Gastrocnemius medialis (tissue), 4 donors: ENCODE measurements around the gene SLC25A36. TPM values are rescaled to one million over a fixed set of nuclear protein-coding genes. Genes with fewer than 3 reads are reported as not detected.

Experiments
- ATAC-seq, 2 donors: fragments of 150-250 bp; one replicate each; pipeline ENCODE4 v1.9.1; 2016
- DNase-seq, 2 donors: peaks; one replicate each; pipeline ENCODE4 v3.0.0-alpha.2; 2019
- H3K27ac ChIP-seq, 4 donors: fragments of 200-600 bp; sonication (generic); 1 replicate in 1 of 4; 2 replicates in 3 of 4; pipeline ENCODE4 v1.5.1; 2016 to 2018; ENCODE audit warnings: mild to moderate bottlenecking in 2 of 4, moderate library complexity in 1 of 4
- H3K27me3 ChIP-seq, 3 donors: fragments of 200-600 bp; sonication (generic) in 2 of 3; 1 replicate in 1 of 3; 2 replicates in 2 of 3; pipeline versions ENCODE4 v1.5.1 to v1.6.0; 2016 to 2019; ENCODE audit warnings: mild to moderate bottlenecking in 1 of 3, moderate library complexity in 1 of 3
- H3K36me3 ChIP-seq, 2 donors: fragments of 200-600 bp; sonication (generic) in 1 of 2; one replicate each; pipeline ENCODE4 v1.5.1; 2017 to 2018
- H3K4me1 ChIP-seq, 2 donors: fragments of 200-600 bp; sonication (generic) in 1 of 2; one replicate each; pipeline ENCODE4 v1.5.1; 2016 to 2017; ENCODE audit warnings: mild to moderate bottlenecking in 2 of 2
- H3K4me3 ChIP-seq, 4 donors: fragments of 200-600 bp; sonication (generic) in 3 of 4; 1 replicate in 1 of 4; 2 replicates in 3 of 4; pipeline ENCODE4 v1.5.1; 2016 to 2019; ENCODE audit warnings: mild to moderate bottlenecking in 2 of 4
- H3K9me3 ChIP-seq, 3 donors: fragments of 200-600 bp; sonication (generic) in 2 of 3; 1 replicate in 1 of 3; 2 replicates in 2 of 3; pipeline ENCODE4 v1.5.1; 2016 to 2019
- CTCF ChIP-seq, 5 experiments: fragments of 450-650 bp in 3 of 5; fragments of 200-600 bp in 2 of 5; sonication (generic) in 2 of 5; IDR thresholded peaks in 4 of 5; conservative IDR thresholded peaks in 1 of 5; 1 replicate in 4 of 5; 2 replicates in 1 of 5; pipeline ENCODE4 v1.5.1; 2016 to 2019; ENCODE audit warnings: antibody characterized with exemption in 5 of 5, mild to moderate bottlenecking in 3 of 5, moderate library complexity in 3 of 5
- POLR2A ChIP-seq, 2 donors: fragments of 450-650 bp; IDR thresholded peaks; one replicate each; pipeline ENCODE4 v1.6.1; 2017; ENCODE audit warnings: antibody characterized with exemption in 2 of 2, mild to moderate bottlenecking in 2 of 2, moderate library complexity in 2 of 2
- in situ Hi-C, 4 donors: fragments of 200-750 bp; cut with MboI; loops; one replicate each; pipeline versions ENCODE4 v1.15.0 to v1.8.0; 2017; ENCODE audit warnings: low sequenced_read_pairs in 4 of 4
- intact Hi-C: fragments of 100-400 bp; cut with DNase I; formaldehyde crosslinking; loops from one replicate; pipeline ENCODE4 v1.15.1; 2023; ENCODE audit warnings: low total_unique reads
- total RNA-seq, 4 donors: library from RNA; depleted of rRNA; stranded (reverse); fragments of >200 nt; gene quantifications; one replicate each; pipeline versions ENCODE4 v1.1.0 to v1.2.3, GENCODE V29; 2016

The SLC25A36 gene
- total RNA-seq, 4 donors from 2014 or later, result 17.3 to 74.7 (median 35.0) TPM

- intact Hi-C loops, result no loop called here
Observed at GRCh38 chr3:140917772-140918171, 23.9 kb upstream of the SLC25A36 start.

GRCh38 chr3:140920029-140920428, 21.6 kb upstream of the SLC25A36 start:
- H3K36me3 ChIP-seq, result no peaks in the 10 kb centered on the region
- intact Hi-C loops, result loop anchor here (5.0 kb wide), 1 partner anchor 52 kb away; no protein-coding TSS in a partner anchor
- no peak overlapping the region for H3K4me3 ChIP-seq
- no peaks in the 10 kb centered on the region for H3K9me3 ChIP-seq
- H3K27ac ChIP-seq, result no peak overlapping the region
- ATAC-seq (no peak), DNase-seq (no peak)
- H3K27me3 ChIP-seq, result no peaks in the 10 kb centered on the region
- TF ChIP-seq CTCF (IDR thresholded peaks at IDR 0.05 in 4 of 5, conservative IDR thresholded peaks at IDR 0.05 in 1 of 5), result no peak
- no peak for TF ChIP-seq POLR2A (IDR thresholded peaks at IDR 0.05)
- peaks cover 16 to 22% of the 10 kb centered on the region in 2 donors for H3K4me1 ChIP-seq
- in situ Hi-C loops, result no loop called here

More at GRCh38 chr3:140917772-140918171, 23.9 kb upstream of the SLC25A36 start:
- no peaks in the 10 kb centered on the region for H3K36me3 ChIP-seq
- H3K4me1 ChIP-seq, result peaks cover 14 to 22% of the 10 kb centered on the region in 2 donors
- no peak overlapping the region for H3K4me3 ChIP-seq
- TF ChIP-seq CTCF (IDR thresholded peaks at IDR 0.05 in 4 of 5, conservative IDR thresholded peaks at IDR 0.05 in 1 of 5) (no peak), POLR2A (IDR thresholded peaks at IDR 0.05) (no peak)
- no peaks in the 10 kb centered on the region for H3K27me3 ChIP-seq
- ATAC-seq, result no peak
- in situ Hi-C loops, result no loop called here
- DNase-seq, result no peak
- H3K9me3 ChIP-seq, result no peaks in the 10 kb centered on the region
- no peak overlapping the region for H3K27ac ChIP-seq

GRCh38 chr3:140922634-140923033, 19.0 kb upstream of the SLC25A36 start:
- no peaks in the 10 kb centered on the region for H3K27me3 ChIP-seq
- H3K9me3 ChIP-seq, result no peaks in the 10 kb centered on the region
- no peak overlapping the region for H3K4me3 ChIP-seq
- in situ Hi-C loops, result no loop called here
- TF ChIP-seq CTCF (IDR thresholded peaks at IDR 0.05 in 4 of 5, conservative IDR thresholded peaks at IDR 0.05 in 1 of 5) (peak in 3 of 5 experiments; percentile 26 to 48 (median 40)), POLR2A (IDR thresholded peaks at IDR 0.05) (no peak)
- ATAC-seq, result no peak
- no peaks in the 10 kb centered on the region for H3K36me3 ChIP-seq
- H3K4me1 ChIP-seq, result peaks cover 19 to 23% of the 10 kb centered on the region in 2 donors
- DNase-seq, result no peak
- intact Hi-C loops, result loop anchor here (5.0 kb wide), 1 partner anchor 50 kb away; no protein-coding TSS in a partner anchor
- H3K27ac ChIP-seq, result no peak overlapping the region

DNA sequence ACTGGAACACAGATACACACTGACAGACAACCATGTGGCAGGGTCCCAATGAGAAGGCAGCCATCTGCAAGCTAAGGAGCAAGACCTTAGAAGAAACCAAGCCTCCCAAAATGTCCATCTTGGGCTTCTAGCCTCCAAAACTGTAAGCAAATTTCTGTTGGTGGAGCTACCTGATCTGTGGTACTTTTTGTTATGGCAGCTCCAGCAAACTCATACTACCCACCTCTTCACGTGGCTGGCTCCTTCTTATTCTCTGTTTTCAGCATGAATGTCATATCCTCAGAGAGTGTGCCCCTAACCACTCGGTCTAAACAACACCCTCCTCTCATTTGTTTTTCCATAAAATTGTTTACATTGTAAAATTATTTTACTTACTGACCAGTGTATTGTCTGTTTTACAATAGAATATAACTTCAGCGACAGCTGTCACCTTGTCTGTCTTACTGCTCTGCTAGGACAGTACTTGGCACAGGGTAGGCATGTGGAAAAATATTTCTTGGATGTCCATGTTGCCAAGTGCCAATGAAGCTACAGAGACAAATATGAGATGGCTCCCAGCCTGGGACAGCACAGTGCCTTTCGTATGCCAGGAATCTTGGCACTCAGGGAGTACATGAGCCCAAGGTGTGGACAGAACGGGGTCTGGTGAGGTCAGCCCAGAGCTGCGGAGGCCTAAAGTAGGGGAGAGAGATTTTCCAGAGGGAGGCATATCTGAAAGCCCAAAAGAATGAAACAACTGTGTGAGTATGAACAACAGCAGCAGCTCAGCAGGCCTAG, 17.4 kb upstream of the SLC25A36 start:
- H3K27me3 ChIP-seq, result no peaks in the 10 kb centered on the region
- intact Hi-C loops, result loop anchor here (2.0 to 5.0 kb wide), 3 partner anchors 17 to 48 kb away; partner anchors contain the start of gene SLC25A36
- DNase-seq (peak; percentile 75 to 90), ATAC-seq (peak; percentile 98 to 99)
- no peak overlapping the region for H3K4me3 ChIP-seq
- H3K4me1 ChIP-seq, result peaks cover 17 to 18% of the 10 kb centered on the region in 2 donors
- in situ Hi-C loops, result no loop called here
- peak overlapping the region; percentile 38 to 84 (median 68) for H3K27ac ChIP-seq
- H3K36me3 ChIP-seq, result no peaks in the 10 kb centered on the region
- TF ChIP-seq POLR2A (IDR thresholded peaks at IDR 0.05) (no peak), CTCF (IDR thresholded peaks at IDR 0.05 in 4 of 5, conservative IDR thresholded peaks at IDR 0.05 in 1 of 5) (no peak)
- H3K9me3 ChIP-seq, result no peaks in the 10 kb centered on the region
